Measurements from ENCODE around the gene MYH13. TPM values are rescaled to one million over a fixed set of nuclear protein-coding genes. Genes with fewer than 3 reads are reported as not detected.

The MYH13 gene
- total and polyA plus RNA-seq, 7 donors = 0.01 to 0.11 (median 0.07) TPM

DNA sequence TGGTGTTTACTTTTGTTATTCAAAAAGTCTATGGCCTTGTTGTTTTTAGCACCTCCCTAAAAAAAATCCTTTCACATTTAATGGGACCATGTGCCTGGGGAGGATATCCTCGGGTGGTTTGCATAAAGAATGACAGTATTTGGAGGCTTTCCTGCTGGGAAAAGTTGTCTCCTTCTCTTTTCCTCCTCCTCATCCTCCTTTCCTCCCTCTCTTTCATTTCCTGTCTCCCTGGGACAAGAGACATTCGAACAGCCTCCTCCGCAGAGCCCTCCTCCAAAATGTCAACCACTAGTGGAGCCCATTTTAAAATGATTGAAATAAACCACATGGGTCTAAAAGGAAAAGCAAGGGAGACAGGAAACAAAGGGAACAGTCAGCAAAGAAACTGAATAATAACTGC is 67.4 kb downstream of the MYH13 start:
- TF ChIP-seq CTCF (IDR thresholded peaks at IDR 0.05) = no peak
- Histone ChIP-seq H3K27ac (no peak overlapping the region), H3K4me1 (no peaks in the 10 kb centered on the region), H3K4me3 (no peak overlapping the region), H3K36me3 (ENCODE audit: insufficient read depth in 1 of 2, low read depth in 1 of 2) (no peaks in the 10 kb centered on the region), H3K9me3 (no peaks in the 10 kb centered on the region), H3K27me3 (ENCODE audit: insufficient read depth in 3 of 3, low read length in 2 of 3) (no peaks in the 10 kb centered on the region)
- ATAC-seq = no peak
- no peak for DNase-seq
- intact Hi-C loops (cut with DNase I) = no loop called here
- 55 to 63% (median 63%) methylated on average over 3 of the region's 3 CpGs for WGBS, 3 donors

GRCh38 chr17:10304758-10305300 is 68.0 kb downstream of the MYH13 start:
- H3K27me3 ChIP-seq (ENCODE audit: insufficient read depth in 3 of 3, low read length in 2 of 3) = no peaks in the 10 kb centered on the region
- H3K27ac ChIP-seq = no peak overlapping the region
- no peak overlapping the region for H3K4me3 ChIP-seq
- intact Hi-C loops (cut with DNase I) = no loop called here
- no peak for TF ChIP-seq CTCF (IDR thresholded peaks at IDR 0.05)
- no peak for ATAC-seq
- no peaks in the 10 kb centered on the region for H3K36me3 ChIP-seq (ENCODE audit: insufficient read depth in 1 of 2, low read depth in 1 of 2)
- 78 to 85% (median 79%) methylated on average over 4 of the region's 4 CpGs for WGBS, 3 donors
- H3K9me3 ChIP-seq = no peaks in the 10 kb centered on the region
- DNase-seq = no peak
- no peaks in the 10 kb centered on the region for H3K4me1 ChIP-seq

GRCh38 chr17:10297691-10298090 is 75.1 kb downstream of the MYH13 start:
- intact Hi-C loops (cut with DNase I) = no loop called here
- H3K27ac ChIP-seq = no peak overlapping the region
- no peak for TF ChIP-seq CTCF (IDR thresholded peaks at IDR 0.05)
- DNase-seq (no peak), ATAC-seq (no peak)
- no peaks in the 10 kb centered on the region for H3K36me3 ChIP-seq (ENCODE audit: insufficient read depth in 1 of 2, low read depth in 1 of 2)
- H3K4me1 ChIP-seq = no peaks in the 10 kb centered on the region
- no peaks in the 10 kb centered on the region for H3K27me3 ChIP-seq (ENCODE audit: insufficient read depth in 3 of 3, low read length in 2 of 3)
- 93 to 98% (median 95%) methylated on average over 3 of the region's 3 CpGs for WGBS, 3 donors
- no peak overlapping the region for H3K4me3 ChIP-seq
- no peaks in the 10 kb centered on the region for H3K9me3 ChIP-seq

- Histone ChIP-seq H3K9me3 (no peaks in the 10 kb centered on the region), H3K4me3 (no peak overlapping the region), H3K27ac (no peak overlapping the region), H3K36me3 (ENCODE audit: insufficient read depth in 1 of 2, low read depth in 1 of 2) (no peaks in the 10 kb centered on the region), H3K27me3 (ENCODE audit: insufficient read depth in 3 of 3, low read length in 2 of 3) (peaks cover 0 to 5% (median 0%) of the 10 kb centered on the region in 3 donors), H3K4me1 (no peaks in the 10 kb centered on the region)
- ATAC-seq (peak; percentile 67 to 82 (median 68)), DNase-seq (peak; percentile 36 to 74)
- intact Hi-C loops (cut with DNase I) = no loop called here
- WGBS, 3 donors = 26 to 42% (median 32%) methylated on average over 5 of the region's 5 CpGs
- TF ChIP-seq CTCF (IDR thresholded peaks at IDR 0.05) = peak; percentile 65
Measured at GRCh38 chr17:10295728-10296343, 77.0 kb downstream of the MYH13 start.

GRCh38 chr17:10294180-10294579 is 78.6 kb downstream of the MYH13 start:
- intact Hi-C loops (cut with DNase I) = no loop called here
- Histone ChIP-seq H3K27ac (no peak overlapping the region), H3K4me3 (no peak overlapping the region), H3K27me3 (ENCODE audit: insufficient read depth in 3 of 3, low read length in 2 of 3) (peaks cover 0 to 5% (median 0%) of the 10 kb centered on the region in 3 donors), H3K9me3 (no peaks in the 10 kb centered on the region), H3K4me1 (no peaks in the 10 kb centered on the region), H3K36me3 (ENCODE audit: insufficient read depth in 1 of 2, low read depth in 1 of 2) (no peaks in the 10 kb centered on the region)
- no peak for TF ChIP-seq CTCF (IDR thresholded peaks at IDR 0.05)
- ATAC-seq (no peak), DNase-seq (no peak)

Measured in psoas muscle (tissue), 8 donors.